GM10248 (cell line): ENCODE data around the gene ANKRD29.
"Not testable (repeated sequence)": the region's sequence is repeated elsewhere in the genome, so short reads cannot be mapped to it uniquely, and the experiment has no call there.

Source experiments
- CTCF ChIA-PET: fragments of 300-600 bp; sonication (Branson Sonifier 250); formaldehyde crosslinking; extraction: SDS; loops from one replicate; lab custom pipeline; 2021; ENCODE audit warnings: antibody characterized with exemption; lab: Yijun Ruan, JAX
- POLR2A ChIA-PET: fragments of 350-650 bp; sonication (Branson Sonifier 250); formaldehyde crosslinking; extraction: SDS; loops from one replicate; lab custom pipeline; 2020; ENCODE audit warnings: antibody characterized with exemption; lab: Yijun Ruan, JAX
- DNase-seq: peaks from one replicate; pipeline ENCODE4 v3.0.0; 2012; ENCODE audit errors: extremely low spot score
- TF ChIP-seq, protein P1 (sequence below): IDR thresholded peaks from 2 replicates; pipeline ENCODE4 v1.5.1; 2012; ENCODE audit warnings: mild to moderate bottlenecking, low read depth; ENCODE audit errors: extremely low read depth, missing control alignments, control extremely low read depth

ANKRD29 gene

DNA sequence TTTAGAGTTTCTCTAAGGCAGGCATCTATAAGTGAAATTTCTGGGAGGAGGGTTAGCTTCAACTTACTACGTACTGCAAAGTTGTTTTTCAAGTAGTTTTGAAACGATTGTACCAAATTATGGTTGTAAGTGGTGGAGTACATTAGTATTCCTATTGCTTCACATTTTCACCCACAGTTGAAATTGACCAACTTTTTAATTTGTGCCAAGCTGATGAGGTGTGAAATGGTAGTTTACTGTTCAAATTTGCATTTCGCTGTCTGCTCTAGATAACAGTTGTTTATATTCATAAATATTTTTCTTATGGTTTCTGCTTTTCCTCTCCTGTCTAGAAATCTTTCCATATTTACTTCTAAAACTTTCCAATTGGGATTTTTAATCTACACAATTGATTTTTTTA, 95.0 kb downstream of the ANKRD29 start:
- POLR2A ChIA-PET, result no interaction called here
- DNase-seq, result no peak
- TF ChIP-seq, protein P1, sequence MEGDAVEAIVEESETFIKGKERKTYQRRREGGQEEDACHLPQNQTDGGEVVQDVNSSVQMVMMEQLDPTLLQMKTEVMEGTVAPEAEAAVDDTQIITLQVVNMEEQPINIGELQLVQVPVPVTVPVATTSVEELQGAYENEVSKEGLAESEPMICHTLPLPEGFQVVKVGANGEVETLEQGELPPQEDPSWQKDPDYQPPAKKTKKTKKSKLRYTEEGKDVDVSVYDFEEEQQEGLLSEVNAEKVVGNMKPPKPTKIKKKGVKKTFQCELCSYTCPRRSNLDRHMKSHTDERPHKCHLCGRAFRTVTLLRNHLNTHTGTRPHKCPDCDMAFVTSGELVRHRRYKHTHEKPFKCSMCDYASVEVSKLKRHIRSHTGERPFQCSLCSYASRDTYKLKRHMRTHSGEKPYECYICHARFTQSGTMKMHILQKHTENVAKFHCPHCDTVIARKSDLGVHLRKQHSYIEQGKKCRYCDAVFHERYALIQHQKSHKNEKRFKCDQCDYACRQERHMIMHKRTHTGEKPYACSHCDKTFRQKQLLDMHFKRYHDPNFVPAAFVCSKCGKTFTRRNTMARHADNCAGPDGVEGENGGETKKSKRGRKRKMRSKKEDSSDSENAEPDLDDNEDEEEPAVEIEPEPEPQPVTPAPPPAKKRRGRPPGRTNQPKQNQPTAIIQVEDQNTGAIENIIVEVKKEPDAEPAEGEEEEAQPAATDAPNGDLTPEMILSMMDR, result no peak
- CTCF ChIA-PET, result interaction anchor here (1.6 kb wide), 1 partner anchor 18 kb away, joined by 4 read pairs; no protein-coding TSS in a partner anchor

DNA sequence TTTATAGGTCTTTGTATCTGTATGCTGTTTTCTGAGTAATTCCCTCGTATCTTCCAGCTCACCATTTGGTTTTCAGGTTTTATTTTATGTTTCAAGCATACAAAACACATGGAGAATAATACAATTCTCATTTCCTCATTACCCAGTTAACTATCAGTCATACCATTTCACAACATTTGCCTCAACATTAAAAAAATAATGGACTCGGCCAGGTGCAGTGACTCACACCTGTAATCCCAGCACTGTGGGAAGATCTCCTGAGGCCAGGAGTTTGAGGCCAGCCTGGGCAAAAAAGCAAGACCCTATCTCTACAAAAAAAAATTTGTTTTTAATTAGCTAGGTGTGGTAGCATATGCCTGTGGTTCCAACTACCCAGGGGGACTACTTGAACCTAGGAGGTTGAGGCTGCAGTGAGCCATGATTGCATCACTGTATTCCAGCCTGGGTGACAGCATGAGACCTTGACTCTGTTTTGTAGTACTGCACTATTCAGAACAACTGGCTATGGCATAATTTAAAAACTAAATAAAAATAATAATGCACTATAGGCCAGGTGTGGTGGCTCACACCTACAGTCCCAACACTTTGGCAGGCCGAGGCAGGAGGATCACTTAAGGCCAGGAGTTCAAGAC, 96.7 kb downstream of the ANKRD29 start:
- POLR2A ChIA-PET, result no interaction called here
- TF ChIP-seq, protein P1, result no peak
- DNase-seq, result no peak
- CTCF ChIA-PET, result no interaction called here

DNA sequence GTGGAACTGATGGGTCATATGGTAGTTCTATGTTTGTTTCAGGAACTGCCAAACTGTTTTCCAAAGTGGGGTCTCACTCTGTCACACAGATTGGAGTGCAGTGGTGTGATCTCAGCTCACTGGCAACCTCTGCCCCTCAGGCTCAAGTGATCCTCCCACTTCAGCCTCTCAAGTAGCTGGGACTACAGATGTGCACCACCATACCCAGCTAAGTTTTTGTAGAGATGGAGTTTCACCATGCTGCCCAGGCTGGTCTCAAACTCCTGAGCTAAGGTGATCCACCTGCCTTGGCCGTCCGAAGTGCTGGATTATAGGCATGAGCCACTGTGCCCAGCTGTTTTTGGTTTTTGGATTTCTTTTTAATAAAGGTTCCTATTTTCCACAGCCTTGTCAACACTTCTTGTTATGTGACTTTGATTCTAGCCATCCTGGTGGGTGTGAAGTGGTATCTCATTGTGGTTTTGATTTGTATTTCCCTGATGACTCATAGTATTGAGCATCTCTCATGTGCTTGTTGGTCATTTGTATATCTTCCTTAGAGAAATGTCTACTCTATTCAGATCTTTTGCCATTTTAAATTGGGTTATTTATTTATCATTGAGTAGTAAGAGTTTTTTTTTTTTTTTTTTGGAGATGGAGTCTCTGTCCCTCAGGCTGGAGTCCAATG, 99.2 kb downstream of the ANKRD29 start:
- TF ChIP-seq, protein P1, result no peak

DNA sequence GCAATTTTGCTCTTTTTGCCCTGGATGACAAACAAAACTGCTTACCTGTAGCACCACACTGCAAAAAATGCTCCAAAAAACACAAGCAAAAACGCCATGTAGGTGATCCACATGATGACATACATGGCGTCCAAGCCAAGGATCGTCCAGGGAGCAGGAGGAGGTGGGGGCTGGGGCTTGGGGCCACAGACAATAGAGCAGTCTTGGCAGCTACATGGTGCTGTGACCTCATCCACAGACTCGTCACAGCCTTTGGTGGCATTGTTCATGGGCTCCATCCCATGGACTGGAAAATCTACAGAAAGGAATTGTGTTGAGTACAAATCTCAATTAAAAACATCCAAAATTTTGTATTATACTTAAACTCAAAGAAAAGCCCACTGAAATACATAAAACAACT, 102.5 kb downstream of the ANKRD29 start:
- ChIA-PET CTCF (interaction anchor here (1.0 kb wide), 1 partner anchor 10 kb away, joined by 3 read pairs; no protein-coding TSS in a partner anchor), POLR2A (no interaction called here)
- TF ChIP-seq, protein P1, result no peak
- no peak for DNase-seq

More for the DNA sequence above, 99.2 kb downstream of the ANKRD29 start:
- CTCF ChIA-PET, result interaction anchor here (1.1 kb wide), 1 partner anchor 16 kb away, joined by 4 read pairs; no protein-coding TSS in a partner anchor
- POLR2A ChIA-PET, result no interaction called here
- DNase-seq, result no peak

DNA sequence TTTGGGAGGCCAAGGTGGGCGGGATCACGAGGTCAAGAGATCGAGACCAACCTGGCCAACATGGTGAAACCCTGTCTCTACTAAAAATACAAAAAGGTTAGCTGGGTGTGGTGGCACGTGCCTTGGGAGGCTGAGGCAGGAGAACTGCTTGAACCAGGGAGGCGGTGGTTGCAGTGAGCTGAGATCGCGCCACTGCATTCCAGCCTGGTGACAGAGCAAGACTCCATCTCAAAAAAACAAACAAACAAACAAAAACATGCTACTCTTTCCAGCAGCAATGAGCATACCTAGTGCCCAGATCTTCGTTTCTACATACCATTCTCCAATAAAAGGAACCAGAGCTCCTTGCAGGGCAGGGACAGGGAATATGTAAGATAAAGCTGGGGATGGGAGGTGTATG, 105.2 kb downstream of the ANKRD29 start:
- CTCF ChIA-PET, POLR2A ChIA-PET, DNase-seq: not testable (repeated sequence)

DNA sequence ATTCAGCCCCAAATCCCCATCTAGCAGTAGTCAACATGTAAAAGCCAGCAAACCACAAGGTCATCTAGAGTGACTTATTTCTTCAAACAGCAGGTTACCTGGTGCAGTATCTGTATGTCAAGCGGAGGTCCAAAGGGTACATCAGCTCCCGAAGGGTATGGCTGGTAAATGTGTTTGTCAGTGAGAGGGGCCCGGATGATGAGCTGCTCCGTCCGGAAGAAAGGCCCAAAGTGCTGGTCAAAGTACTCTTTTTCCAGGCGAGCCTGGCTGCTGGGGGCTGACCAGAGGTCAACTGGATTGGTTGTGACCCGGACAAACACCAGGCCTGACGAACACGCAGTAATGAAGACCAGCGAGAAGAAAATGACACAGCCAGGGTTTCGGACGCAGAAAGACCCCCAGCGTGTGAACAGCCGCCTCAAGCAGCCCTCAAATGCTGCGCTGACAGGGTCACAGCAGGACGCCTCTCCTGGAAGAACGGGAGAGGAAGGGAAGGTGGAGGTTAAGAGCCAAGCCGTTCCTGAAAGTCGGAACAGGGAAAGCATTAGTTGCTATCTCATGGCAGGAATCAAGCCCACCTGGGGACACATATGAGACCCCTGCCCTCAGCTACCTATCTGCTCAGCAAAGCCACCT, 106.4 kb downstream of the ANKRD29 start:
- ChIA-PET CTCF (no interaction called here), POLR2A (no interaction called here)
- no peak for DNase-seq
- TF ChIP-seq, protein P1, result no peak
